ENCODE measurements around the gene GRIFIN. TPM values are rescaled to one million over a fixed set of nuclear protein-coding genes. Genes with fewer than 3 reads are reported as not detected.
"Not testable (repeated sequence)": the region's sequence is repeated elsewhere in the genome, so short reads cannot be mapped to it uniquely, and the experiment has no call there.

GRIFIN gene
- total RNA-seq, 1 experiment from 2014 or later = not detected

GRCh38 chr7:2473496-2474180 lies 2.6 kb downstream of the GRIFIN start:
- in situ Hi-C loops (cut with HindIII; ENCODE audit: low pct_unique_long_range_greater_than_20kb, low sequenced_read_pairs) = no loop called here
- DNase-seq (ENCODE audit: low read depth, low spot score) = no peak

- DNase-seq (ENCODE audit: low read depth, low spot score) = no peak
- in situ Hi-C loops (cut with HindIII; ENCODE audit: low pct_unique_long_range_greater_than_20kb, low sequenced_read_pairs) = no loop called here
Measured at GRCh38 chr7:2472739-2473138, 3.5 kb downstream of the GRIFIN start.

GRCh38 chr7:2471396-2471795 lies 4.8 kb downstream of the GRIFIN start:
- no peak for DNase-seq (ENCODE audit: low read depth, low spot score)
- in situ Hi-C loops (cut with HindIII; ENCODE audit: low pct_unique_long_range_greater_than_20kb, low sequenced_read_pairs) = no loop called here

- in situ Hi-C loops (cut with HindIII; ENCODE audit: low pct_unique_long_range_greater_than_20kb, low sequenced_read_pairs) = no loop called here
- DNase-seq (ENCODE audit: low read depth, low spot score) = no peak
Measured at GRCh38 chr7:2471022-2471329, 5.2 kb downstream of the GRIFIN start.

- in situ Hi-C loops (cut with HindIII; ENCODE audit: low pct_unique_long_range_greater_than_20kb, low sequenced_read_pairs) = no loop called here
- no peak for DNase-seq (ENCODE audit: low read depth, low spot score)
Measured at GRCh38 chr7:2470204-2471021, 5.8 kb downstream of the GRIFIN start.

- in situ Hi-C loops (cut with HindIII; ENCODE audit: low pct_unique_long_range_greater_than_20kb, low sequenced_read_pairs); DNase-seq (ENCODE audit: low read depth, low spot score): not testable (repeated sequence)
Measured at GRCh38 chr7:2469460-2470203, 6.6 kb downstream of the GRIFIN start.

GRCh38 chr7:2468227-2468626 lies 8.0 kb downstream of the GRIFIN start:
- in situ Hi-C loops (cut with HindIII; ENCODE audit: low pct_unique_long_range_greater_than_20kb, low sequenced_read_pairs) = no loop called here

GRCh38 chr7:2466675-2467074 lies 9.5 kb downstream of the GRIFIN start:
- DNase-seq (ENCODE audit: low read depth, low spot score) = no peak
- in situ Hi-C loops (cut with HindIII; ENCODE audit: low pct_unique_long_range_greater_than_20kb, low sequenced_read_pairs) = no loop called here

More at GRCh38 chr7:2468227-2468626, 8.0 kb downstream of the GRIFIN start:
- DNase-seq (ENCODE audit: low read depth, low spot score) = no peak

- peak; percentile 58 for DNase-seq (ENCODE audit: low read depth, low spot score)
- in situ Hi-C loops (cut with HindIII; ENCODE audit: low pct_unique_long_range_greater_than_20kb, low sequenced_read_pairs) = no loop called here
Measured at GRCh38 chr7:2465928-2466327, 10.3 kb downstream of the GRIFIN start.

GRCh38 chr7:2462731-2463130 lies 13.5 kb downstream of the GRIFIN start:
- in situ Hi-C loops (cut with HindIII; ENCODE audit: low pct_unique_long_range_greater_than_20kb, low sequenced_read_pairs) = no loop called here

GRCh38 chr7:2461268-2462026 lies 14.8 kb downstream of the GRIFIN start:
- in situ Hi-C loops (cut with HindIII; ENCODE audit: low pct_unique_long_range_greater_than_20kb, low sequenced_read_pairs) = no loop called here
- DNase-seq (ENCODE audit: low read depth, low spot score) = no peak

More at GRCh38 chr7:2462731-2463130, 13.5 kb downstream of the GRIFIN start:
- no peak for DNase-seq (ENCODE audit: low read depth, low spot score)

GRCh38 chr7:2460641-2461040 lies 15.6 kb downstream of the GRIFIN start:
- in situ Hi-C loops (cut with HindIII; ENCODE audit: low pct_unique_long_range_greater_than_20kb, low sequenced_read_pairs) = no loop called here
- no peak for DNase-seq (ENCODE audit: low read depth, low spot score)

GRCh38 chr7:2460188-2460587 lies 16.0 kb downstream of the GRIFIN start:
- in situ Hi-C loops (cut with HindIII; ENCODE audit: low pct_unique_long_range_greater_than_20kb, low sequenced_read_pairs) = no loop called here

GRCh38 chr7:2459674-2460073 lies 16.5 kb downstream of the GRIFIN start:
- in situ Hi-C loops (cut with HindIII; ENCODE audit: low pct_unique_long_range_greater_than_20kb, low sequenced_read_pairs) = no loop called here
- no peak for DNase-seq (ENCODE audit: low read depth, low spot score)

More at GRCh38 chr7:2460188-2460587, 16.0 kb downstream of the GRIFIN start:
- DNase-seq (ENCODE audit: low read depth, low spot score) = no peak

GRCh38 chr7:2453849-2454248 lies 22.3 kb downstream of the GRIFIN start:
- in situ Hi-C loops (cut with HindIII; ENCODE audit: low pct_unique_long_range_greater_than_20kb, low sequenced_read_pairs); DNase-seq (ENCODE audit: low read depth, low spot score): not testable (repeated sequence)

GRCh38 chr7:2452643-2453270 lies 23.4 kb downstream of the GRIFIN start:
- DNase-seq (ENCODE audit: low read depth, low spot score) = no peak
- in situ Hi-C loops (cut with HindIII; ENCODE audit: low pct_unique_long_range_greater_than_20kb, low sequenced_read_pairs) = no loop called here

- in situ Hi-C loops (cut with HindIII; ENCODE audit: low pct_unique_long_range_greater_than_20kb, low sequenced_read_pairs) = no loop called here
- DNase-seq (ENCODE audit: low read depth, low spot score) = no peak
Measured at GRCh38 chr7:2452074-2452507, 24.1 kb downstream of the GRIFIN start.
